Ectodermal cell (in vitro differentiated cells): ENCODE results near the gene OSGIN1.

Experiments
- H3K27ac ChIP-seq: 2 replicates; pipeline ENCODE4 v1.7.0; 2013; ENCODE audit warnings: mild to moderate bottlenecking, low read depth, low read length; ENCODE audit not compliant: insufficient read depth, poor library complexity, severe bottlenecking
- H3K27me3 ChIP-seq: 2 replicates; pipeline ENCODE4 v1.7.0; 2013; ENCODE audit warnings: mild to moderate bottlenecking, low read length; ENCODE audit not compliant: insufficient read depth, control insufficient read depth, poor library complexity, severe bottlenecking
- H3K36me3 ChIP-seq: one replicate; pipeline ENCODE4 v1.7.0; 2013; ENCODE audit warnings: low read length; ENCODE audit not compliant: control insufficient read depth, insufficient read depth
- H3K4me1 ChIP-seq: one replicate; pipeline ENCODE4 v1.7.0; 2013; ENCODE audit warnings: low read length; ENCODE audit not compliant: control insufficient read depth, insufficient read depth
- H3K4me3 ChIP-seq: 2 replicates; pipeline ENCODE4 v1.7.0; 2013; ENCODE audit warnings: low read depth, low read length, control low read depth; ENCODE audit not compliant: insufficient read depth
- H3K9me3 ChIP-seq: 2 replicates; pipeline ENCODE4 v1.7.0; 2013; ENCODE audit warnings: mild to moderate bottlenecking, low read length, moderate library complexity; ENCODE audit not compliant: control insufficient read depth
- WGBS, 2 experiments: methylation state at CpG; one replicate each; pipeline ENCODE4 v1.1.7; 2013; ENCODE audit warnings: missing lambda C conversion rate in 2 of 2; 5-methylcytosine and 5-hydroxymethylcytosine counted together

OSGIN1 gene

DNA sequence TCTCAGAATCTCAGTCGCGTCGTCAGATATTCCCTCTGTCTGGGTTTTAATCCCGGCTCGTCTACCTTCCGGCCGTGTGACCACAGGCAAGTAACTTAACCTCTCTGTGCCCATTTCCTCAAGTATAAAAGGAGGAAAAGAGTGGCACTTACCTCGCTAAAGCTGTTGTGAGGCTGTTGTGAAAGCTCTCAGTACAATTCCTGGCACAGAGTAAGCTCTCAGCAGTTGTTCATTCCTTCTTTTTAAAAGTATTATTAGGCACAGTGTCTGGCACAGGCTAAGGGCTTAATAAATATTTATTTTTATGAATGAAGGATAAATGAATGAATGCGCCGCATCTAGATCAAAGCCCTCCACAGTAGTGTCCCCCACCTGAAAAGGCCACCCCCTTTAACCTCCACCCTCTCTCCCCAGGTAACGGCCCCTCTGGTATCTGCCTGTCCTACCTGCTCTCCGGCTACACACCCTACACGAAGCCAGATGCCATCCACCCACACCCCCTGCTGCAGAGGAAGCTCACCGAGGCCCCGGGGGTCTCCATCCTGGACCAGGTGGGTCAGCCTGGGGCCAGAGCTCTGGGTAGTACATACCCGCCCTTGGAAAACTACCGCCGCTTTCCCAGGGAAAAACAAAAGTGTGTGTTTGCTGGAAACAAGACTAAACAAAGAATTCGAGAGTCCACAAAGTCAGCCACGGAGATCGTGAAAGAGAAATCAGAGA, 6.0 kb downstream of the OSGIN1 start:
- 85 to 88% methylated on average over 21 of the region's 21 CpGs for WGBS, 2 experiments
- no peaks in the 10 kb centered on the region for H3K36me3 ChIP-seq

DNA sequence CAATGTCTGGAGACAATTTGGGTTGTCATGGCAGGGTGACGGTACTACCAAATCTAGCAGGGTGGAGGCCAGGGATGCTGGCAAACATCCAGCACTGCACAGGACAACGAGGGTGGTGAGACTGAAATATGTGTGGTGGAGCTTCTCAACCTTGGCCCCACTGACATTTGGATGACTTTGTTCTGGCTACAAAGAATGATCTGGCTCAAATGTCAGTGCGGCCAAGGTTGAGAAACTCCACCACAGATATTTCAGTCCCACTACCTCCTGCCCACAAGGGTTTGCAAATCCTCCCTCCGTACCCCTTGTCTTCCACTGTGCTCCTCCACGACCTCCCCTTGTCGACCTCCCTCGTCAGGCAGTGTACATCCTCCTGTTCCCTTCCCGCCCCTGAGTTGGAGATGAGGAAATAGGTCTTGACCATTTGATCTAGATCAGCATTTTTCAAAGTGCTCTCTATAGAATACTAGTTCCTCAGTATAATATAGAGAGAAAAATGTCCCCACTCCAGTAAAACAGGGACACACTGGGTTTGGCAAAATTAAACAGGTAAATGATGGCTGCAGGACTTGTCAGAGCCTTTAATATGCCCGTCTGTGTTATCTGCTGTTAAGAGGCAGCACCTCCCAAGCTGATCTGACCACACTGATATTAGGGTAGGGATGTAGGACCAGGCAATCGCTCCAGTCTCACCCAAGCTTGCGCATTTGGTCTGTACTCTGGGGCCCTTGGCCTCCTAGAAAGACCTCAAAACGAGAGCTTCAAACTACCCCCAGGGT, 6.8 kb downstream of the OSGIN1 start:
- no peak overlapping the region for H3K27ac ChIP-seq
- H3K36me3 ChIP-seq = no peaks in the 10 kb centered on the region
- 93 to 95% methylated on average over 12 of the region's 12 CpGs for WGBS, 2 experiments
- no peaks in the 10 kb centered on the region for H3K4me1 ChIP-seq
- no peaks in the 10 kb centered on the region for H3K9me3 ChIP-seq
- no peak overlapping the region for H3K4me3 ChIP-seq
- H3K27me3 ChIP-seq = peaks cover 4% of the 10 kb centered on the region

More for the DNA sequence above, 6.0 kb downstream of the OSGIN1 start:
- peaks cover 13% of the 10 kb centered on the region for H3K27me3 ChIP-seq
- no peak overlapping the region for H3K27ac ChIP-seq
- H3K4me1 ChIP-seq = peaks cover 2% of the 10 kb centered on the region
- no peaks in the 10 kb centered on the region for H3K9me3 ChIP-seq
- no peak overlapping the region for H3K4me3 ChIP-seq

DNA sequence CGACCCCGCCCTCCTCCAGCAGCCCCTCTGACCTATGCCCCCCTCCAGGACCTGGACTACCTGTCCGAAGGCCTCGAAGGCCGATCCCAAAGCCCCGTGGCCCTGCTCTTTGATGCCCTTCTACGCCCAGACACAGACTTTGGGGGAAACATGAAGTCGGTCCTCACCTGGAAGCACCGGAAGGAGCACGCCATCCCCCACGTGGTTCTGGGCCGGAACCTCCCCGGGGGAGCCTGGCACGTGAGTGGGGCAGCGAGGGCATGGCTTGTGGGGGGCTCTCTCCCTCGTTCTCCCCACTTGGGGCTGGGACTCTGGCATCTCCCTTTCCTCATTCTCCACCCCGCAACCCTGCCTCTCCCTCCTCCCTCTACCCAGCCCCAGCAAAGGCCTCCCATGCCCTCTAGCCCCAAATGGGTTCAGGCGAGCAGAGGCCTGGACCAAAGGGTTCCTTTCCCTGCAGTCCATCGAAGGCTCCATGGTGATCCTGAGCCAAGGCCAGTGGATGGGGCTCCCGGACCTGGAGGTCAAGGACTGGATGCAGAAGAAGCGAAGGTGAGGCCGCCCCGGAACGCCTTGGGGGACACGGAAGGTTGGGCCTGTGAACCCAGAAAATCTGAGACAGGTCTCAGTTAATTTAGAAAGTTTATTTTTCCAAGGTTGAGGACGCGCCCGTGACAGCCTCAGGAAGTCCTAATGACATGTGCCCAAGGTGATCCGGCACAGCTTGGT, 7.6 kb downstream of the OSGIN1 start:
- Histone ChIP-seq H3K9me3 (no peaks in the 10 kb centered on the region), H3K4me1 (no peaks in the 10 kb centered on the region), H3K27ac (no peak overlapping the region), H3K36me3 (no peaks in the 10 kb centered on the region), H3K4me3 (no peak overlapping the region), H3K27me3 (no peaks in the 10 kb centered on the region)
- WGBS, 2 experiments = 94 to 95% methylated on average over 29 of the region's 29 CpGs

DNA sequence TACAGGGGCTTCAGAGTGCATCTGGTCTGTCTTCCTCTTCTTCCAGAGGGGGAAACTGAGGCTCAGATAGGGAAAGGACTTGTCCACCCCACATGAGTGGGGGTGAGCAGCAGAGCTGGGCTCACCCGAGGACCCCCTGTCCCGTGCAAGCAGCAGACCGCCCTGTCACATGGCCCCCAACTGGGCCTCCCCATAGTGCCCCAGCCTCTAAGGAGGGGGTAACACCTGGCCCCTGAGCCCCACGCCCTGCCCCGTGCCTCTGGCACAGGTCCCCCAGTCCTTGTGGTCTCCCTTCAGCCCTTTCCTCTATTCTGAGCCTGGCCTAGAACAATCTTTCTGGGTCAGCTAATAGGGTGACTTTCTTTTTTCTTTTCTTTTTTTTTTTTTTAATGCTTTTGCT, 8.6 kb downstream of the OSGIN1 start:
- Histone ChIP-seq H3K27ac (no peak overlapping the region), H3K27me3 (no peaks in the 10 kb centered on the region), H3K36me3 (no peaks in the 10 kb centered on the region), H3K4me3 (no peak overlapping the region), H3K9me3 (no peaks in the 10 kb centered on the region), H3K4me1 (no peaks in the 10 kb centered on the region)
- WGBS, 2 experiments = 92 to 96% methylated on average over 5 of the region's 5 CpGs

DNA sequence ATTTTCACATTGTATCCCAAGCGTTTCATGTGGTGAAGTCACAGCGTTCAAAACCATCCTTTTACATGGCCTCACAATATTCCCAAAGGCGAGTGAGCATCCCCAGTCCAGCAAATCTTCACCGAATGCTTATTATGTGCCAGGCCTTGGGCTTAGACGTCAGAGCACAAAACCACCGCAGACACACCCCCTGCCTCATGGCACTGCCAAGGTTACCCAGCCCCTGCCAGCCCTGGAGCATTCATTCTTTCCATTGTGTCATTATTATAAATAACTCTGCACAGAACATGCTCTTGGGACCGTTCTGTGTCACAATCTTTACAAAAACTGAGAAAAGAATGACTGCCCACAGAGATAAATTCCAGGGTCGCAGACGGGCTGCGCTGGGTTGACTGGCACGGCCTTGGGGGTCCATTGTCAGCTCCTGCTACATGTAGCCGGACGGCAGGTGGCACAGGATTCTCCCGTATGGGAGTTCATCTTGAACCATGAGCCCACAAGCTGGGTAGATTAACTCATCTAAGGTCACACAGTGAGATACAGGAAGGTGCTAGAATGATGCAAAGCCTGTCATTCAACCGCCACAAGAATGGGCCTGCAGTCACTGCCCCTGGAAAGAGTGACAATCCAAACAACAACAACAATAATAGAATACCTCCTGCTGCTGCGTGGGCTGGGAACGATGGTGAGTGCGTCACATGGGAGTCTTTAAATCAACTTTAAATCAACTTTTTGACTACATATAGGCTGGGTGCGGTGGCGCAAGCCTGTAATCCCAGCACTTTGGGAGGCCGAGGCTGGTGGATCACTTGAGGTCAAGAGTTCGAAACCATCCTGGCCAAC, 10.5 kb downstream of the OSGIN1 start:
- Histone ChIP-seq H3K4me3 (no peak overlapping the region), H3K4me1 (no peaks in the 10 kb centered on the region), H3K27me3 (no peaks in the 10 kb centered on the region), H3K9me3 (no peaks in the 10 kb centered on the region), H3K27ac (no peak overlapping the region), H3K36me3 (no peaks in the 10 kb centered on the region)
- WGBS, 2 experiments = 89 to 90% methylated on average over 22 of the region's 22 CpGs

DNA sequence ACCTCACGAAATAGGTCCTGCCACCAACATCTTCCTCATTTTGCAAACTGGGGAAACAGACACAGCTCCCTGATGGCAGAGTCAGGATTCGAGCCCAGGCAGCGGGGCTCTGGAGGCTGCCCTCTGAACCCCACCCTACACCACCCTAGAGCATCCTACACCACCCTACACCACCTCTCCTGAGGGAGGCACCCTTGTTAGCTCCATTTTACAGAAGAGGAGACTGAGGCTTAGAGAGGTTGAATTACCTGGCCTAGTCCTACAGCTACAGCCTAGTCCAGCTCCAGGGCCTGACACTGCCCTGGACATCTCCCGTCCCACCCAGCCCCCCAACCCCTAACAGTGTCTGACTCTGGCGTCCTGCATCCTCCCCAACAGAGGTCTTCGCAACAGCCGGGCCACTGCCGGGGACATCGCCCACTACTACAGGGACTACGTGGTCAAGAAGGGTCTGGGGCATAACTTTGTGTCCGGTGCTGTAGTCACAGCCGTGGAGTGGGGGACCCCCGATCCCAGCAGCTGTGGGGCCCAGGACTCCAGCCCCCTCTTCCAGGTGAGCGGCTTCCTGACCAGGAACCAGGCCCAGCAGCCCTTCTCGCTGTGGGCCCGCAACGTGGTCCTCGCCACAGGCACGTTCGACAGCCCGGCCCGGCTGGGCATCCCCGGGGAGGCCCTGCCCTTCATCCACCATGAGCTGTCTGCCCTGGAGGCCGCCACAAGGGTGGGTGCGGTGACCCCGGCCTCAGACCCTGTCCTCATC, 11.8 kb downstream of the OSGIN1 start:
- Histone ChIP-seq H3K36me3 (no peaks in the 10 kb centered on the region), H3K4me3 (no peak overlapping the region), H3K27me3 (peaks cover 11% of the 10 kb centered on the region), H3K4me1 (peaks cover 4% of the 10 kb centered on the region), H3K27ac (no peak overlapping the region), H3K9me3 (no peaks in the 10 kb centered on the region)
- 93% methylated on average over 26 of the region's 26 CpGs for WGBS, 2 experiments

DNA sequence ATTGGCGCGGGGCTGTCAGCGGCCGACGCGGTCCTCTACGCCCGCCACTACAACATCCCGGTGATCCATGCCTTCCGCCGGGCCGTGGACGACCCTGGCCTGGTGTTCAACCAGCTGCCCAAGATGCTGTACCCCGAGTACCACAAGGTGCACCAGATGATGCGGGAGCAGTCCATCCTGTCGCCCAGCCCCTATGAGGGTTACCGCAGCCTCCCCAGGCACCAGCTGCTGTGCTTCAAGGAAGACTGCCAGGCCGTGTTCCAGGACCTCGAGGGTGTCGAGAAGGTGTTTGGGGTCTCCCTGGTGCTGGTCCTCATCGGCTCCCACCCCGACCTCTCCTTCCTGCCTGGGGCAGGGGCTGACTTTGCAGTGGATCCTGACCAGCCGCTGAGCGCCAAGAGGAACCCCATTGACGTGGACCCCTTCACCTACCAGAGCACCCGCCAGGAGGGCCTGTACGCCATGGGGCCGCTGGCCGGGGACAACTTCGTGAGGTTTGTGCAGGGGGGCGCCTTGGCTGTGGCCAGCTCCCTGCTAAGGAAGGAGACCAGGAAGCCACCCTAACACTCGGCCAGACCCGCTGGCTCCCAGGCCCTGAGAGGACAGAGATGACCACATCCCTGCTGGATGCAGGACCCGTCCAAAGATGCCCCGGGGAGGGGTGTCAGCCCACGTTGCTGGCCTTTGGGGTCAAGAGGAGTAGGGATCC, 12.6 kb downstream of the OSGIN1 start:
- Histone ChIP-seq H3K9me3 (no peaks in the 10 kb centered on the region), H3K4me3 (no peak overlapping the region), H3K27ac (no peak overlapping the region), H3K4me1 (peaks cover 11% of the 10 kb centered on the region), H3K36me3 (no peaks in the 10 kb centered on the region), H3K27me3 (peaks cover 11% of the 10 kb centered on the region)
- WGBS, 2 experiments = 95 to 96% methylated on average over 36 of the region's 36 CpGs

DNA sequence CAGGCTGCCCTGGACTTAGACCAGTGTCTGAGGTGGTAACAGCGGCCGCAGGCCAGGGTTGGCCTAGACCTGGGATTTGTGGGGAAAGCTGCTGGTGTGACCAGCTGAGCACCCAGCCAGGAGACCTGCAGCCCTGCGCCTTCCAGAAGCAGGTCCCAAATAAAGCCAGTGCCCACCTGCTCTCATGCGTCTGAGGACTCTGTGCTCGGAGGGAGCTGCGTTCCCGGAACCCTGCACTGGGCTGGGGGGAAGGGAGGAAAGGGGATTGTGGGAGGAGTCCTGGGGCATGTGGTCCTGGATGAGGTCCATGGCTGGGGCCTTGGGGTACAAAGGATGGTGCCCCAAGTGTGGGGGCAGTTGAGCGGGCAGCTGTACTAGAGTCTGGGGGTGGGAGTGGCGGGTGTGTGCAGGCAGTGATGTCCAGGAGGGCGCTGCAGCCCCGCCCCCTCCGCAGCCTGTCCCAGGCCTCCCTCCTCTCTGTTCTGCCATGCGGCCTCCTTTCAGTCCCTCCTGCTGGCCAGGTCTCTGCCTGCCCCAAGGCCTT, 13.2 kb downstream of the OSGIN1 start:
- Histone ChIP-seq H3K9me3 (no peaks in the 10 kb centered on the region), H3K4me1 (peaks cover 12% of the 10 kb centered on the region), H3K27ac (no peak overlapping the region), H3K27me3 (peaks cover 11% of the 10 kb centered on the region), H3K36me3 (no peaks in the 10 kb centered on the region), H3K4me3 (no peak overlapping the region)
- WGBS, 2 experiments = 88% methylated on average over 13 of the region's 13 CpGs

DNA sequence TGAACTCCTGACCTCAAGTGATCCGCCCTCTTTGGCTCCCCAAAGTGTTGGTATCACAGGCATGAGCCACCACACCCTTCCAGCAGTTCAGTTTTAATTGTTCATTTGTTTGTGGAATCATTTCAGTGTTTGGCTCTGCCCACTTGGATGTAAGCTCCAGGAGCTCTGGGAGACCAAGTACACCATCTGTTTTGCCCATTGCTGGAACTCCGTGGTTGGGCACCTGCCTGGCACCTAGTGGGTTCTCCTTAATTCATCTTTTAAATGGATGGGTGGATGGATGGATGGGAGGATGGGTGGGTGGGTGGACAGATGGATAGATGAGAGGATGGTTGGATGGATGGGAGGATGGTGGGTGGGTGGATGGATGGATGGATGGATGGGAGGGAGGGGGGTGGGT, 14.1 kb downstream of the OSGIN1 start:
- H3K36me3 ChIP-seq = no peaks in the 10 kb centered on the region
- no peak overlapping the region for H3K4me3 ChIP-seq
- peaks cover 12% of the 10 kb centered on the region for H3K4me1 ChIP-seq
- peaks cover 11% of the 10 kb centered on the region for H3K27me3 ChIP-seq
- no peaks in the 10 kb centered on the region for H3K9me3 ChIP-seq
- no peak overlapping the region for H3K27ac ChIP-seq
- 89 to 97% methylated on average over 2 of the region's 2 CpGs for WGBS, 2 experiments
